ENCODE measurements around the gene FGF22. TPM values are rescaled to one million over a fixed set of nuclear protein-coding genes. Genes with fewer than 3 reads are reported as not detected.

Gene FGF22
- total and polyA plus RNA-seq, 2 of the 8 experiments (the other 6 are each of a cell fraction or from before 2014, with no cell fraction given): 0.44 to 1.7 TPM

- FAIRE-seq (no peak), DNase-seq (ENCODE audit: low read depth in 1 of 2, low spot score in 2 of 2) (no peak)
- Histone ChIP-seq H3K18ac (ENCODE audit: extremely low read depth, low read length) (no peak overlapping the region), H3K36me3 (ENCODE audit: control insufficient read depth in 2 of 4, insufficient read depth in 4 of 4, low read length in 3 of 4) (no peaks in the 10 kb centered on the region), H2BK120ac (replicated peaks; ENCODE audit: low read depth, low read length) (no peak overlapping the region), H2BK20ac (ENCODE audit: low read length) (no peak overlapping the region), H3K4me3 (ENCODE audit: extremely low read depth in 1 of 4, insufficient read depth in 2 of 4, low read depth in 3 of 4, low read length in 4 of 4) (no peak overlapping the region), H3K27ac (ENCODE audit: low read depth, low read length) (no peak overlapping the region), H2BK12ac (ENCODE audit: low read depth, low read length) (no peak overlapping the region), H3K79me1 (ENCODE audit: low read depth, low read length) (0 out of 2 replicates have a peak, but pooled peaks cover 3% of the 10 kb centered on the region), H3K79me2 (ENCODE audit: control insufficient read depth in 1 of 2, insufficient read depth in 2 of 2, low read length in 2 of 2) (no peaks in the 10 kb centered on the region), H3K23ac (ENCODE audit: insufficient read length) (no peak overlapping the region), H4K20me1 (replicated peaks in 1 of 2; ENCODE audit: control insufficient read depth in 1 of 2, insufficient read depth in 2 of 2, low read length in 2 of 2) (peaks cover 0 to 7% of the 10 kb centered on the region in 2 experiments), H3K9me3 (ENCODE audit: insufficient read depth in 2 of 2, low read depth in 1 of 2, low read length in 1 of 2) (no peaks in the 10 kb centered on the region), H2BK15ac (ENCODE audit: low read length) (no peak overlapping the region), H3K23me2 (ENCODE audit: low read depth, low read length) (peaks cover 6% of the 10 kb centered on the region; the same call in 1 of the 2 replicates), H4K5ac (ENCODE audit: insufficient read length, low read depth, low read length) (no peak overlapping the region), H4K8ac (ENCODE audit: extremely low read depth, insufficient read depth, low read length) (no peak overlapping the region), H3K4me2 (ENCODE audit: insufficient read depth in 1 of 2, low read depth in 2 of 2, low read length in 2 of 2) (no peak overlapping the region), H2BK5ac (ENCODE audit: low read depth, low read length) (no peak overlapping the region), H3K4ac (replicated peaks; ENCODE audit: insufficient read length, low read depth, low read length) (no peak overlapping the region), H3K9ac (replicated peaks in 1 of 4; ENCODE audit: extremely low read depth in 1 of 4, low read depth in 3 of 4, low read length in 3 of 4) (no peak overlapping the region), H2AFZ (ENCODE audit: low read length) (no peak overlapping the region), H2AK5ac (ENCODE audit: low read depth, low read length) (no peak overlapping the region), H3K14ac (ENCODE audit: insufficient read length) (no peak overlapping the region), H4K91ac (replicated peaks; ENCODE audit: insufficient read length, low read length) (no peak overlapping the region), H3K56ac (replicated peaks; ENCODE audit: insufficient read length, low read depth, low read length) (no peak overlapping the region), H3K4me1 (replicated peaks in 1 of 4; ENCODE audit: control insufficient read depth in 3 of 4, insufficient read depth in 4 of 4, low read length in 3 of 4) (peaks cover 0 to 10% (median 1%) of the 10 kb centered on the region in 4 experiments; a peak in 4 of 7 replicates), H3K27me3 (replicated peaks in 1 of 4; ENCODE audit: control insufficient read depth in 3 of 4, extremely low read depth in 1 of 4, insufficient read depth in 3 of 4, low read length in 3 of 4) (peaks cover 0 to 22% (median 10%) of the 10 kb centered on the region in 4 experiments; a peak in 5 of 7 replicates)
- 81% methylated on average over 18 of the region's 22 CpGs; no CpG with 5 or more reads in 1 of the 2 experiments for WGBS, 2 experiments (ENCODE audit: extremely low coverage in 1 of 2, insufficient coverage in 1 of 2, insufficient read length in 1 of 2, insufficient replicate concordance in 2 of 2, low coverage in 1 of 2, low lambda C conversion rate in 2 of 2, missing lambda C conversion rate in 1 of 2)
- TF ChIP-seq RXRA (IDR thresholded peaks at IDR 0.05; ENCODE audit: insufficient read depth, low read depth, low read length): no peak
- no peak for TF ChIP-seq ATF3 (IDR thresholded peaks at IDR 0.05; ENCODE audit: insufficient read depth, low read depth, low read length)
- no peak for TF ChIP-seq RBBP5 (IDR thresholded peaks at IDR 0.05; ENCODE audit: borderline replicate concordance, low read depth, low read length)
- TF ChIP-seq SIRT6 (IDR thresholded peaks at IDR 0.05; ENCODE audit: low read length): no peak
- no peak for TF ChIP-seq ZNF274 (IDR thresholded peaks at IDR 0.05; ENCODE audit: borderline replicate concordance, extremely low read depth, low read length)
- TF ChIP-seq NRF1 (IDR thresholded peaks at IDR 0.05; ENCODE audit: low read depth, low read length): no peak
- no peak for TF ChIP-seq CHD2 (IDR thresholded peaks at IDR 0.05; ENCODE audit: low read length)
- no peak for TF ChIP-seq USF2 (IDR thresholded peaks at IDR 0.05; ENCODE audit: low read length)
- no peak for TF ChIP-seq EGR1 (IDR thresholded peaks at IDR 0.05; ENCODE audit: borderline replicate concordance, low read depth, low read length)
- no peak for TF ChIP-seq SIX5 (IDR thresholded peaks at IDR 0.05; ENCODE audit: low read depth, low read length)
- POLR2A ChIA-PET (ENCODE audit: partially characterized antibody): no interaction called here
- CTCF ChIA-PET (ENCODE audit: partially characterized antibody): interaction anchor here (0.6 to 1.2 kb wide), 5 partner anchors 22 to 179 kb away, joined by 3 to 5 read pairs (median 3); no protein-coding TSS in a partner anchor
Observed at GRCh38 chr19:677601-678436, 38.1 kb downstream of the FGF22 start.
